ENCODE data around the gene GOLT1B.

DNA sequence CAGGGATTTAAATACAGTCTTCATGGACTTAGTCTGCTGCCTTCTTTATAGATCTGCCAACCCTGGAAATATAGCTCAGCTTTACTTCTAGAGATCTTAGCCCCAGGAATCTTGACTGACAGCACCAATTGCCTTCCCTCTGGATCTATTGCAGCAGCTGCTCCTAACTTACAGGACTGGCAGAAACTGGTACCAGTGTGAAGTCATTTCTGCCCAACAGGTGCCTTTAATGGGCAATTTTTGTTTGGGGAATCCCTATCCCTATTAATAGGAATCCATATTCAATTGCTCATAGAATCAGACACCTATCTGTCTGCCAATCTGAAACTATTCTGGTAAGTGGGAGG, 51.7 kb downstream of the GOLT1B start:
- TF ChIP-seq, protein P1, sequence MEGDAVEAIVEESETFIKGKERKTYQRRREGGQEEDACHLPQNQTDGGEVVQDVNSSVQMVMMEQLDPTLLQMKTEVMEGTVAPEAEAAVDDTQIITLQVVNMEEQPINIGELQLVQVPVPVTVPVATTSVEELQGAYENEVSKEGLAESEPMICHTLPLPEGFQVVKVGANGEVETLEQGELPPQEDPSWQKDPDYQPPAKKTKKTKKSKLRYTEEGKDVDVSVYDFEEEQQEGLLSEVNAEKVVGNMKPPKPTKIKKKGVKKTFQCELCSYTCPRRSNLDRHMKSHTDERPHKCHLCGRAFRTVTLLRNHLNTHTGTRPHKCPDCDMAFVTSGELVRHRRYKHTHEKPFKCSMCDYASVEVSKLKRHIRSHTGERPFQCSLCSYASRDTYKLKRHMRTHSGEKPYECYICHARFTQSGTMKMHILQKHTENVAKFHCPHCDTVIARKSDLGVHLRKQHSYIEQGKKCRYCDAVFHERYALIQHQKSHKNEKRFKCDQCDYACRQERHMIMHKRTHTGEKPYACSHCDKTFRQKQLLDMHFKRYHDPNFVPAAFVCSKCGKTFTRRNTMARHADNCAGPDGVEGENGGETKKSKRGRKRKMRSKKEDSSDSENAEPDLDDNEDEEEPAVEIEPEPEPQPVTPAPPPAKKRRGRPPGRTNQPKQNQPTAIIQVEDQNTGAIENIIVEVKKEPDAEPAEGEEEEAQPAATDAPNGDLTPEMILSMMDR (IDR thresholded peaks at IDR 0.05; ENCODE audit: borderline replicate concordance, extremely low read depth, low read length, poor library complexity, severe bottlenecking) = no peak
- TF ChIP-seq EZH2 (IDR thresholded peaks at IDR 0.05; ENCODE audit: borderline replicate concordance, low read depth, low read length, severe bottlenecking) = no peak

Data from DND-41 (cell line).